Keratinocyte (primary cell): ENCODE data around the gene LTB4R2. TPM values are rescaled to one million over a fixed set of nuclear protein-coding genes. Genes with fewer than 3 reads are reported as not detected.
A peak's percentile ranks its signal among the peaks of the same experiment; 100 is the strongest.
"Not testable (repeated sequence)": the region's sequence is repeated elsewhere in the genome, so short reads cannot be mapped to it uniquely, and the experiment has no call there.

ENCODE experiments used
- DNase-seq: peaks from one replicate; pipeline ENCODE4 v3.0.0-alpha.2; 2011; ENCODE audit warnings: low read depth, missing footprints, low spot score
- FAIRE-seq: peaks from 2 replicates; lab custom pipeline; 2011; peaks lifted over from hg19 to GRCh38; lab: Jason Lieb, UNC
- H2AFZ ChIP-seq: 2 replicates; pipeline ENCODE4 v1.6.0; 2012; ENCODE audit warnings: low read length, control low read depth, inconsistent platforms; ENCODE audit not compliant: control insufficient read depth
- H3K27ac ChIP-seq: 2 replicates; pipeline ENCODE4 v1.5.1; 2011; ENCODE audit warnings: low read length; ENCODE audit not compliant: control insufficient read depth, insufficient read depth
- H3K27me3 ChIP-seq: 3 replicates; pipeline ENCODE4 v1.6.0; 2011; ENCODE audit warnings: low read length; ENCODE audit not compliant: control insufficient read depth, insufficient read depth; ENCODE audit errors: extremely low read depth
- H3K36me3 ChIP-seq, 2 experiments: 2 replicates in 1 of 2; 3 replicates in 1 of 2; pipeline ENCODE4 v1.5.1; 2011; ENCODE audit warnings: low read length in 2 of 2, mild to moderate bottlenecking in 1 of 2; ENCODE audit not compliant: control insufficient read depth in 2 of 2, insufficient read depth in 2 of 2; ENCODE audit errors: extremely low read depth in 1 of 2
- H3K4me1 ChIP-seq: 3 replicates; pipeline ENCODE4 v1.5.1; 2011; ENCODE audit warnings: low read length; ENCODE audit not compliant: control insufficient read depth, insufficient read depth; ENCODE audit errors: extremely low read depth
- H3K4me2 ChIP-seq: 3 replicates; pipeline ENCODE4 v1.6.0; 2011; ENCODE audit warnings: low read depth, low read length; ENCODE audit not compliant: control insufficient read depth, insufficient read depth; ENCODE audit errors: extremely low read depth
- H3K4me3 ChIP-seq, 3 experiments: fragments of 200-600 bp in 1 of 3; sonication (generic) in 1 of 3; 2 replicates in 2 of 3; 3 replicates in 1 of 3; pipeline ENCODE4 v1.5.1; 2011 to 2016; ENCODE audit warnings: low read length in 3 of 3, mild to moderate bottlenecking in 3 of 3, control low read depth in 2 of 3, inconsistent platforms in 1 of 3, low read depth in 1 of 3, mixed read lengths in 1 of 3, mixed run types in 1 of 3, moderate library complexity in 1 of 3; ENCODE audit not compliant: control insufficient read depth in 2 of 3, insufficient read depth in 2 of 3; ENCODE audit errors: extremely low read depth in 1 of 3
- H3K79me2 ChIP-seq: 2 replicates; pipeline ENCODE4 v1.6.0; 2012; ENCODE audit warnings: low read length; ENCODE audit not compliant: control insufficient read depth, insufficient read depth
- H3K9ac ChIP-seq: 3 replicates; pipeline ENCODE4 v1.6.0; 2011; ENCODE audit warnings: low read length; ENCODE audit not compliant: control insufficient read depth, insufficient read depth; ENCODE audit errors: extremely low read depth
- H3K9me1 ChIP-seq: 3 replicates; pipeline ENCODE4 v1.6.0; 2011; ENCODE audit warnings: low read length; ENCODE audit not compliant: control insufficient read depth, insufficient read depth; ENCODE audit errors: extremely low read depth
- H3K9me3 ChIP-seq: 2 replicates; pipeline ENCODE4 v1.5.1; 2012; ENCODE audit warnings: low read depth, low read length; ENCODE audit not compliant: control insufficient read depth
- H4K20me1 ChIP-seq: 3 replicates; pipeline ENCODE4 v1.6.0; 2011; ENCODE audit warnings: low read length; ENCODE audit not compliant: control insufficient read depth, insufficient read depth; ENCODE audit errors: extremely low read depth
- CTCF ChIP-seq, 3 experiments: IDR thresholded peaks in 1 of 3; conservative IDR thresholded peaks in 1 of 3; optimal IDR thresholded peaks in 1 of 3; 2 replicates in 2 of 3; 3 replicates in 1 of 3; pipeline versions ENCODE3 to v1.5.1; 2011; ENCODE audit warnings: low read length in 3 of 3, mild to moderate bottlenecking in 3 of 3, moderate library complexity in 2 of 3, control low read depth in 1 of 3, inconsistent platforms in 1 of 3; ENCODE audit not compliant: insufficient read depth in 2 of 3; ENCODE audit errors: extremely low read depth in 1 of 3
- EZH2 ChIP-seq: IDR thresholded peaks from one replicate; pipeline ENCODE4 v1.6.1; 2012; ENCODE audit warnings: inconsistent platforms, mild to moderate bottlenecking, low read length, moderate library complexity
- dilution Hi-C: fragments of 300-500 bp; cut with MboI; formaldehyde crosslinking; loops from one replicate; pipeline ENCODE4 v1.7.0; 2020; ENCODE audit warnings: low sequenced_read_pairs; ENCODE audit not compliant: extremely low pct_ligation_motif_present
- polyA plus RNA-seq, 5 experiments: library from polyadenylated mRNA; depleted of rRNA in 3 of 5; stranded (reverse) in 3 of 5; stranded (forward) in 1 of 5; unstranded in 1 of 5; fragments of >200 nt; gene quantifications; 1 replicate in 1 of 5; 2 replicates in 3 of 5; 3 replicates in 1 of 5; pipeline versions ENCODE4 v1.2.1 to v1.2.3, GENCODE V29; 2011 to 2012; ENCODE audit warnings: missing spikeins in 2 of 5, low read depth in 1 of 5, low replicate concordance in 1 of 5

The LTB4R2 gene
- polyA plus RNA-seq, 1 donor (not counting 4 experiments of a cell fraction or from before 2014, with no cell fraction given) = 7.9 TPM

DNA sequence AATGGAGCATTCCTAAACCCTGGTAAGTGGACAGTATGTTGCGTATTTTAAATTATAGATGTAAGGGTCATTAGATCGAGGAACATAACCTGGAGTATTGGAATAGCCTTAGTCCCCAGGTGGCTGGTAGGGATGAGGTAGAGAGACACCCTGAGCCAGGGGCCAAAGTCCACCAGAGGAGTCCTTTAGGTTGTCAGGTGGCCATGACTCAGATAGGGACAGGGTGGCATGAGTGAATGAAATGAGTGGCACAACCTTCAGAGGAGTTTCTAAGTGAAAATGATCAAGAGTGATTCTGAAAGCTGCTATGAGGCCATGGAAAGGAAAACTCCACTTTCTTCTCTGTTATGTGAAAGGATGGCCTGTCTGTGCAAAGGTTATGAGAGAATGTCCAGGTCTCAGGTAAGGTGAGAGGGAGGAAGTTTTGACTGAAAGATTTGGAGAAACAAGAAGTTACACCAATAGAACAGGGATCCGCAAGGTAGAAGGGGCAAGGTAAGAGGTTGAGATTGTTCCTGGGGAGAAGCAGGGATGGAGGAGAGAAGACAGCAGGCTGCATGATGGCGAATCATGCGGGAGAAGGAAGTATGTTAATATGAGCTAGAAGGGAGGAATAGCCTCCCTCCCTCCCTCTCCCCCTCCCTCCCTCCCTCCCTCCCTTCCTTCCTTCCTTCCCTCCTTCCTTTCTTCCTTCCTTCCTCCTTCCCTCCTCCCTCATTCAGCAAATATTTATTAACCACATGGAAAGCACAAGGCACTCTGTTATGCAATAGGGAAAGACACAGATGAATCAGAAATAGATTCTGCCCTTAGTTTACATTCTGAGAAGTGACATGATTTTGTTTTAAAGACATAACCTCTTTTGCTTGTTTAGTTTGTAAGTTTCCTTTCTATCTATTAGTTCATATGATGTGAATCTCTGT lies 43.9 kb downstream of the LTB4R2 start:
- H3K36me3 ChIP-seq = no peaks in the 10 kb centered on the region
- FAIRE-seq (no peak), DNase-seq (no peak)
- no peaks in the 10 kb centered on the region for H3K9me3 ChIP-seq
- no peak for TF ChIP-seq CTCF (optimal IDR thresholded peaks at IDR 0.05 in 1 of 3, IDR thresholded peaks at IDR 0.05 in 1 of 3, conservative IDR thresholded peaks at IDR 0.05 in 1 of 3; ENCODE audit: extremely low read depth in 1 of 3, insufficient read depth in 2 of 3, low read length in 3 of 3)
- TF ChIP-seq EZH2 = no peak
- H3K79me2 ChIP-seq = no peaks in the 10 kb centered on the region
- dilution Hi-C loops = no loop called here
- no peaks in the 10 kb centered on the region for H3K4me1 ChIP-seq
- H3K9ac ChIP-seq = no peak overlapping the region
- no peaks in the 10 kb centered on the region for H4K20me1 ChIP-seq
- H3K27ac ChIP-seq = no peak overlapping the region
- no peak overlapping the region for H3K4me3 ChIP-seq
- no peaks in the 10 kb centered on the region for H3K9me1 ChIP-seq
- no peak overlapping the region for H2AFZ ChIP-seq
- no peaks in the 10 kb centered on the region for H3K27me3 ChIP-seq
- H3K4me2 ChIP-seq = peak overlapping the region; percentile 19

- H3K9me3 ChIP-seq, H3K9ac ChIP-seq, H3K79me2 ChIP-seq, H3K27ac ChIP-seq, dilution Hi-C loops, H3K9me1 ChIP-seq, H3K4me1 ChIP-seq, H3K36me3 ChIP-seq, H3K4me3 ChIP-seq, H2AFZ ChIP-seq, H4K20me1 ChIP-seq, H3K27me3 ChIP-seq, DNase-seq, FAIRE-seq: not testable (repeated sequence)
- H3K4me2 ChIP-seq = peak overlapping the region; percentile 19
Measured at GRCh38 chr14:24354482-24354825, 44.5 kb downstream of the LTB4R2 start.
